VCaP (cell line): Measurements from ENCODE around the gene CRACDL.

Experiments used
- H3K27ac ChIP-seq: fragments of 450-650 bp; 2 replicates; pipeline ENCODE4 v1.5.1; 2017
- TF ChIP-seq, protein P1 (sequence below): fragments of 450-650 bp; conservative IDR thresholded peaks from 2 replicates; pipeline ENCODE4 v1.5.1; 2017; ENCODE audit warnings: mild to moderate bottlenecking, moderate library complexity

The CRACDL gene

GRCh38 chr2:98786179-98786578 is 149.8 kb downstream of the CRACDL start:
- no peak overlapping the region for H3K27ac ChIP-seq
- TF ChIP-seq, protein P1, sequence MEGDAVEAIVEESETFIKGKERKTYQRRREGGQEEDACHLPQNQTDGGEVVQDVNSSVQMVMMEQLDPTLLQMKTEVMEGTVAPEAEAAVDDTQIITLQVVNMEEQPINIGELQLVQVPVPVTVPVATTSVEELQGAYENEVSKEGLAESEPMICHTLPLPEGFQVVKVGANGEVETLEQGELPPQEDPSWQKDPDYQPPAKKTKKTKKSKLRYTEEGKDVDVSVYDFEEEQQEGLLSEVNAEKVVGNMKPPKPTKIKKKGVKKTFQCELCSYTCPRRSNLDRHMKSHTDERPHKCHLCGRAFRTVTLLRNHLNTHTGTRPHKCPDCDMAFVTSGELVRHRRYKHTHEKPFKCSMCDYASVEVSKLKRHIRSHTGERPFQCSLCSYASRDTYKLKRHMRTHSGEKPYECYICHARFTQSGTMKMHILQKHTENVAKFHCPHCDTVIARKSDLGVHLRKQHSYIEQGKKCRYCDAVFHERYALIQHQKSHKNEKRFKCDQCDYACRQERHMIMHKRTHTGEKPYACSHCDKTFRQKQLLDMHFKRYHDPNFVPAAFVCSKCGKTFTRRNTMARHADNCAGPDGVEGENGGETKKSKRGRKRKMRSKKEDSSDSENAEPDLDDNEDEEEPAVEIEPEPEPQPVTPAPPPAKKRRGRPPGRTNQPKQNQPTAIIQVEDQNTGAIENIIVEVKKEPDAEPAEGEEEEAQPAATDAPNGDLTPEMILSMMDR: no peak

DNA sequence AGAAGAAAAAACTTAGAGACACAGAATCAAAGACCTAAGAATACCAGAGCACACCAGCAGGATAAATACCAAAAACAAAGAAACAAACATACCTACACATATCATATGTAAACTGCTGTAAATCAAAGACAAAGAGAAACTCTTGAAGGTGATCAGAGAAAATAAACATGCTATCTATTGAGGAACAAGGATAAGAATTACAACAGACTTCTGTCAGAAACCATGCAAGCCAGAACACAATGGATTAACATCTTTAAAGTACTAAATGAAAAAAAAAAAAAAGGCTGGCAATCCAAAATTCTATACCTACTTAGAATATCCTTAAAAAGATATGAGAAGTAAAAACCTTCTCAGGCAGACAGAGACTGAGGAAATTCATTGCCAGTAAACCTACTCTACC is 153.5 kb downstream of the CRACDL start:
- H3K27ac ChIP-seq: no peak overlapping the region
- TF ChIP-seq, protein P1: no peak

GRCh38 chr2:98781822-98782221 is 154.2 kb downstream of the CRACDL start:
- no peak overlapping the region for H3K27ac ChIP-seq
- TF ChIP-seq, protein P1: no peak

DNA sequence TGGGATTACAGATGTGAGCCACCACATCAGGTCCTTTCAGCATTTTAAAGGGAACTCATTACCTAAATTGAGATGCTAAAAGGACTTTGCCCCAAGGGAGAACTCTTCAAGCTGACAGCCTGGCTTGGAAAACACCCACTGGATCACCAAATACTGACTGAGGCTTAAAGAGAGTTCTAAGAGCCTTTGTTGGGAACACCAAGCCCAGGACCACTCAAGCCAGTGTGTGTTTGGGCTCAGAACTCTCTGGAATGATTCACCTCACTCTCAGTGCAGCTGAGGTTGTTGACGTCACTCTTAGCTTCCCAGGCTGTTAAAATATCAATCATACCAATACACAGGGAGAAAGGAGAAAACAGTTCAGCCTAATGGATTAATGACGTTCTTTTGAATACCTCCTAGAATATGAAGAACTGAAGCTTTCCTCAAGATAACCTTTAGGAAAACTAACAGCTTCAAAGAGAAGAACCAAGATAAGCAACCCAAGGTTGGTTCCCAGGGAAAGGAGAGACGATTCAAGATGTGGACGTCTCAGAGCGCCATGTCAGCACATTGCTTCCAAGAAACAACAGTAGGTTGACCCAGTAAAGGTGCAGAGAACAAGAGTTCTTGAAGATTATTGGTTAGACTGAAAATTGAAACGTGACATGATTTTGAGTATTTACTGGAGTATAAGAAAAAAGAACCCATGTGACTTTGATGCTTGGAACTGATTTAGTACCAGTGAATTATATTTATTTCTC is 157.1 kb downstream of the CRACDL start:
- TF ChIP-seq, protein P1: no peak
- no peak overlapping the region for H3K27ac ChIP-seq

DNA sequence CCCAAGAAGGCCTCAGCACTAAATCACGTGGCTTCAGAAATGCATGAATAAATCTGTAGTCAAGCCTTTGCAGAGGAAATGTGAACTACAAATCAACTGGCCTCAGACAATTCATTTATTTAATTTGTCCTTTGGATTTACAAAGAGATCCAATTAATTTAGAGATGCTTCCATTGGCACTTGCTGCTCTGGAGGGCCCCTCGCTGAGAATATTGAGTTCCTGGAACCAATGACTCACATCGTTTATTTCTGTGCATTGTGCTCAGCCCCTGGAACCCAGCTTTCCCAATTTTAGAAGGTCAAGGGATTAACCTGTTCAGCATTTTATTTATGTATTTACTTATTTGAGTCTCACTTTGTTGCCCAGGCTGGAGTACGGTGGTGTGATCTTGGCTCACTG is 157.9 kb downstream of the CRACDL start:
- TF ChIP-seq, protein P1: no peak
- no peak overlapping the region for H3K27ac ChIP-seq

GRCh38 chr2:98777710-98778109 is 158.3 kb downstream of the CRACDL start:
- TF ChIP-seq, protein P1: no peak
- no peak overlapping the region for H3K27ac ChIP-seq

GRCh38 chr2:98777076-98777475 is 158.9 kb downstream of the CRACDL start:
- TF ChIP-seq, protein P1: no peak
- H3K27ac ChIP-seq: no peak overlapping the region
